Fibroblast of skin of back (primary cell): ENCODE measurements around the gene XCL1.
"Not testable (repeated sequence)": the region's sequence is repeated elsewhere in the genome, so short reads cannot be mapped to it uniquely, and the experiment has no call there.

Experiments
- DNase-seq: peaks from one replicate; pipeline ENCODE4 v3.0.0-alpha.2; 2013

The XCL1 gene

DNA sequence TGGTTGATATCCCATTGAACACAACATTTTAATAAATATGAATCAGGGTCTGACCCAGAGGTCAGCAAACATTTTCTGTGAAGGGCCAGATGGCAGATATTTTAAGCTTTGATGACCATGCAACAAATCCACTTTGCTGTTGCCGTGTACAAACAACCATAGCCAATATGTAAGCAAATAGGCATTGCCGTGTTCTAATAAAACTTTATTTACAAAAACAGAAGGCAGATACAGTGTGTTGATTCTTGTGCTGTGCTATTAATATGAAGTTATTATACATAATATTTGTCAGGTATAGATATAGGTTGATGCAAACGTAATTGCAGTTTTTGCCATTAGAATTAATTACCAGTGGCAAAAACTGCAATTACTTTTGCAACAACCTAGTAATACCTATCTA, 8.8 kb upstream of the XCL1 start:
- DNase-seq, result no peak

DNA sequence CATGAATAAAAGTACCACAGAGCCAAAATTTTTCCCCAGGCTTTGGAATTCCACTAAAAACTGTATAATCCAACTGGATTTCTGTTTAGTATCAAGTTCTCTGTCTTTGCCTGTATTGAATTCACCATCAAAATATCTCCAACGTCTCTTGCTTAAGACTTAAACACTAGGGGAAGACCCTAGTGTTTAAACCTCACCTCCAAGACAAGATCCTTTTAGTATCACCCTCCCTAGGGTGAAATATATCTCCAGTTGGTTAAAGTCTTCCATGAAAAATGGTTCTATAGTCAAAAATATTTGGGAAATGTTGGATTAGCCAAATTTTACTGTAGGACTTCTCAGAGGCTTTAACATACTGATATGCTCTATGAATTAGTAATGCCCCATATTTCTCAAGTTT, 8.1 kb upstream of the XCL1 start:
- DNase-seq, result no peak

DNA sequence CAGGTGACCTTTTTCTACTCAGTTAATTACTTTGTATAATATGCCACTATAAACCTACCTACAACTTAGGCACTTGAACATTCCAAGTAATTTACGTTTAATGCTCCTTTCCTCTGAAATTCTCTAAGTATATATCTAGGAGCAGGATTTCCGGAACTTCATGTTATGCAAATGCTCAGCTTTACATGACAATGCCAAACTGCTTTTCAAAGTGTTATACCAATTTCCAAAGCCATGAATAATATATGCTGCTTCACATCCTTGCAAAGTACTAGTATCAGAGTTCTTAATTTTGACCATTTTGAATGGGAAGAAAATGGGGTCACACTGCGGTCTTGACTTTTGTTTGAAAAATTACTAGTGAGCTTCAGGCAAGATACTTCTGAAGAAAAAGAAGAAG, 5.8 kb upstream of the XCL1 start:
- no peak for DNase-seq

DNA sequence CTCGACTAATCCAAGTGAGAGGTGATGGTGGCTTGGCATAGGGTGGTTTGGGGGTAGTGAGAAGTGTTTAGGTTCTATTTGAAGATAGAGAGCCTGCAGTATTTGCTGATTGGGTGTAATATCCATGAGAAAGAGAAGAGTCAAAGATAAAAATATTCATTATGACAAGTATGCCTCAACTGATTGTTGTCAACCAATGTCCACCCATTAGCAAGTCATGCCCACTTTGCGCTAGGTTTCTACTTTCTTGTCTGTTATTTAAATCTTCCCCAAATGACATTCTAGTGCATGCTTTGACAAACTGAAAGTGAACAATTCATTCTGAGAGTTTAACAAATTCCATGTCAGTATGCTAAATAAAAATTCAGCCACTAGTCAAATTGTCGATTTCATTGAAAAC, 3.8 kb upstream of the XCL1 start:
- no peak for DNase-seq

- peak; percentile 38 for DNase-seq
Observed at GRCh38 chr1:168574234-168574633, 2.2 kb upstream of the XCL1 start.

DNA sequence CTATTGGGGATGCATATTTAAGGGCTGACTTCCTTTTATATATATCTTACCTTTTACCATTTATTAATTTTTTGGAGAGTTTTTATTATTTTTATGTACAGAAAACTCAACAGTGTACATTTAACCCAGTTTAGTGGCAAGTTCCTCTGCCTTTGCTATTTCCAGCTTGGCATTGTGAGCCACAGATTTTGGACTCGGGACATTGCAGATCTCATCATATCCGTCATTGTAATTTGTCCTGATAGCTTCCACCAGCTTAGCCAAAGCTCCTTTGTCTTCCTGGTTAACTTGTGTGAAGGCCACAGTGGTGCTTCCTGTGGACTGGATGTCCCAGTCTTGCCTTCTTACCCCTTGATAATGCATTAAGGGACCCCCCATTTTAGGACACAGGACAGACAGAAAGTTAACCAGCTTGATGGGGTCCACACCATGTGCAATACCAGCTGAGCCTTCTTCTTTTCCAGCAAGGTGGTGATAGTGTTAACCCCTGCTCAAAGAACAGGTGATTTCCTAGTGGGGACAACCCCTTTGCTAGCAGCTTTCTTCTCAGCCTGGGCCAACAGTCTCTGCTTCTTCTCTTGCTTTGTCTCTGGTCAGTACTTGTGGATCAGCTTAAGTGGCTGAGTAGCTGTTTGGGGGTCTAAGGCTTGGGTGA, 2.3 kb downstream of the XCL1 start:
- not testable (repeated sequence) for DNase-seq

- not testable (repeated sequence) for DNase-seq
Observed at GRCh38 chr1:168580290-168580689, 3.9 kb downstream of the XCL1 start.

DNA sequence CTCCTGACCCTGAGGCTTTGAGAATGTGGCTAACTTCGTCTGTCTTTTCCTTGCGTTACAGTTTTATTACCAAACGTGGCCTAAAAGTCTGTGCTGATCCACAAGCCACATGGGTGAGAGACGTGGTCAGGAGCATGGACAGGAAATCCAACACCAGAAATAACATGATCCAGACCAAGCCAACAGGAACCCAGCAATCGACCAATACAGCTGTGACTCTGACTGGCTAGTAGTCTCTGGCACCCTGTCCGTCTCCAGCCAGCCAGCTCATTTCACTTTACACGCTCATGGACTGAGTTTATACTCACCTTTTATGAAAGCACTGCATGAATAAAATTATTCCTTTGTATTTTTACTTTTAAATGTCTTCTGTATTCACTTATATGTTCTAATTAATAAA, 4.6 kb downstream of the XCL1 start:
- DNase-seq, result not testable (repeated sequence)

DNA sequence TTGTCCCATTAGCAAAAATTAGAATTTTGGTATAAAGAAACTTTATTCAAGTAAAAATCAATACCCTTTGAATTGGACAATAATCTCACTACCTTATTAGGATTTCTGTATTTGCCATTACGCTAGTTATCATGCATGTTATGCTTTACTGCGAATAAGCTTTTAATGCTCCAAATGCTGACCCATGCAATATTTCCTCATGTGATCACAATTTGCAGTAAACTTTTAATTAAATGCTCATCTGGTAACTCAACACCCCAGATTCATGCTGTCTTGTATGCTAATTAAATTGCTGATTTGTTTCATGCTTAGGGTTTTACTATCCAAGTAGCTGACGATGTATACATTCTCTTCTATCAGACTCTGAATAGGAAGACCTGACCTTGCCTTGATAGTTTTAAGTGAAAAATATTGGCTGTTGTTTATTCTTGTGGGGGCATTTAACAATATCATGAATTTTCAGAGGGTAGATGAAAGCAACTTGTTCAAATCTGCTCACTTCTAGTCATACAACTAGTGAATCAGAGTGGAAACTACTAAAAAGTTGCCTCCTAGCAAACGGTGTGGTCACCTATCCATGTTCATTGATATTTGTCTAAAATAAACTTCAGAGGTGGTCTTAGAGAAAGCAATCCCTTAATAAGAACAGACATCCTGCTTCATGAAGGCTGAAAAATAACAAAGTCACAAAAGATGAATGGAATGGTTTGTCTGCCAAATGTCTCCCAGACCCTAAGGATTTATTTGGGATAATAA, 5.6 kb downstream of the XCL1 start:
- DNase-seq, result no peak

DNA sequence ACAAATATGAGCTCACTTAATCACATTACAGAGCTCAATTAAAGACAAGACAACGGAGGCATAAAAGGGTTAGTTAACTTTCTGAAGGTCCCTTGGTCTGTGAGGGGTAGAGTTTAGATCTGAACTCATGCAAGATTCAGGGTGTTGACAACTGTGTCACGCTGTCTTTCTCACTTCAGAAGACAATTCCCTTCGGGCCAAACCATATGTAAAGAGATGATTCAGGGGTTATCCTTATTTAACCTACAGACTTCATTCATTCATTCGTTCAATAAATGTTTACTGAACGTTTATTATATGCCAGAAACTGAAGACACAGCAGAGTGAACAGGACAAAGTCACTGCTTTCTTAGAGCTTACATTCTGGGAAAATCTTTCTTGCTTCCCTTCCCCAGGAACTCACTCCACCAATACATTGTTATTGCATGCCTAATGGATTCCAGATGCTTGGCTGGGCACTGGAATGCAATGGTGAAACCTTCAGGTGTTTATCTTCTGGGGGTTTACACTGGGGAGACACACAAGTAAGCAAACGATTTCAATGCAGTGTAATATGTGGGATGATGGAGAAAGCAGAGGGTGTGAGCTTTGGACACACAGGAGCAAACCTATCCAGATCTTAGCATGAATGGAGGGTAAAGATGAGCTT, 6.4 kb downstream of the XCL1 start:
- peak; percentile 48 for DNase-seq

DNA sequence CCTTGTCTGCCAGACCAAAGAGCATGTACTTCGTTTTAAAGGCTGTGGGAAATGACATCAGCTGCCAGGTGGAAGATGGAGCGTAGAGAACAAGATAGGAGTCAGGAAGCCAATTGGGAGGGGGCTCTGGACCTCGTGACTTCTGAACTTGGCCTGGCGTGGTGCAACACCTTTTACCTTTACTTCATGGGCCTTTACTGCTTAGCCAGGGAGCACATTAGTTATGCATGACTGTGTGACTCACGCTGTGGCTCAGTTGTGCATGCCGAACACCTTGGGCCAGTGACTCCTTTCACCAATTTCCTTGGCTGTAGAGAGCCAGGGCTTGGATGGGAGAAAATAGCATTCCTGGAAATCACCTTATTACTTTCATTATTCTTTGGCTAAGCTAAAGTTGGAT, 7.2 kb downstream of the XCL1 start:
- DNase-seq, result no peak

GRCh38 chr1:168585191-168585590, 8.8 kb downstream of the XCL1 start:
- DNase-seq, result peak; percentile 67

DNA sequence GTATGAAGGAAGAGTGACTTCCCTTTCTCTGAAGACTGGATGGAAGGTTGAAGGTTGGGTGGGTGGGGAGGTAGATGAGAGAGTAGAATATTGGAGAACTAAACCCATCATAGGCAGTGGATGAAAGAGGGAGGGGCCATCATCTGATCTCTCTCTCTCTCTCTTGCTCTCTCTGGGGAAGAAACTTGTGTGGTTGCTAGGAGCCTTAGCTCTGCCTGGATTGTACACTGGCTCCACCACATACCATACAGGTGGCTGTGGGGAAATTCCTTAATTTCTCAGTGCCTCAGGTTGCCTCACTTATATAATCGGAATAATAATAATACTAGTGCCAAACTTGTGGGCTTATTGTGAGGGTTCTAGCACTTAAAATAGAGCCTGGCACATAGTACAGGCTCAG, 9.5 kb downstream of the XCL1 start:
- no peak for DNase-seq

DNA sequence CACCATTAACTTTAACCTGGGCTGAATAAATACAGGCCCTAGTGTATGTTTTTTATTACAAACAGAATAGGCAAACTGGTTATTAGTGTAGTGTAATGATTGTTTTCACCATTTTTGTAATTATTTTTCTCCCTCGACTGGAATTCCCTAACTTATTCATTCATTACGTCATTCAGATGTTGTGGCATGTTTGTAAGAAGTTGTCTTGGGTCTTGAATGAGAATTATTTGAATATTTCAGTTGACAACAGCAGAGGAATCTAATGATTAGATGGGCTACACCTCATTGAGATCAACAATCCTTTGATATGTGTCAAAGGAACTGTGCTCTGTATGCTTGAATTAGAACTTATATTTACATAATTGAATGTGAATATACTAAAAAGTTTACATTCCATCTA, 12.8 kb downstream of the XCL1 start:
- no peak for DNase-seq

- no peak for DNase-seq
Observed at GRCh38 chr1:168591066-168591465, 14.7 kb downstream of the XCL1 start.

GRCh38 chr1:168591641-168592250, 15.3 kb downstream of the XCL1 start:
- no peak for DNase-seq

- DNase-seq, result not testable (repeated sequence)
Observed at GRCh38 chr1:168595403-168595802, 19.0 kb downstream of the XCL1 start.

- no peak for DNase-seq
Observed at GRCh38 chr1:168598125-168598524, 21.7 kb downstream of the XCL1 start.

DNA sequence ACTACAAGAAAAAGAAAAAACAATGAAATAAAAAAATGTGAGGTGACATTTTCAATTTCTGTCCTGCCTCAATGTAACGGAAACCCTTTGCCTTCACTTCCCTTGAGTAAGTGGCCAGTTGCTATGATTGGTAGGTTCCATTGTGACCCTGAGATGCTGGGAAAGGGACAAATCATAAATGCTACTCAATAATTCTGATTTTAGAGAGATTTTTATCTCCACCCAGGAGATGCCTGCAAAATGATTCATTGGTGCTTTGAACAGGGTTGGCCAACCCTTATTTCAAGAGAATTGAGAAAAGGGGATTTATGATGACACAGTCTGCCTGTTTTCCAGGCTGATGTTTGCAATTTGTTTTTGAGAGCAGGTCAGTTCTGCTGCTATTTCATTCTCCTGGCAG, 22.5 kb downstream of the XCL1 start:
- DNase-seq, result no peak

GRCh38 chr1:168599641-168600040, 23.2 kb downstream of the XCL1 start:
- no peak for DNase-seq

DNA sequence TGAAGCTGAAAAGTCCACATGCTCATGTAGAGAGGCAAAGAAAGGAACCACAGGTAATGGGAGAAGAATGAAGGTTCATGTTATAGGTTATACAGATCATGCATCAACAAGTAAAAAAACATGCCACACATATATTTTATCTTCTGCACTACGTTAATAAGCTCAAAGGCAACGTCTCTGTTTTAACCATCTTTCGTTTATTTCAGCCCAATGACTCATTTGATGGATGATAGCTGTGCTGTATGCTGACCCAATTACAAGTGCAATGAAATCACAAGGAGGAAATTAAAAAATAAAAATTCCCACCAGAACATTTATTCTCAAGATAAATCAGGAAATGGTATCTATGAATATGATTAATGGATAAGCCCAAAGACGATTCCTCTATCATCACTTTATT, 24.6 kb downstream of the XCL1 start:
- no peak for DNase-seq

DNA sequence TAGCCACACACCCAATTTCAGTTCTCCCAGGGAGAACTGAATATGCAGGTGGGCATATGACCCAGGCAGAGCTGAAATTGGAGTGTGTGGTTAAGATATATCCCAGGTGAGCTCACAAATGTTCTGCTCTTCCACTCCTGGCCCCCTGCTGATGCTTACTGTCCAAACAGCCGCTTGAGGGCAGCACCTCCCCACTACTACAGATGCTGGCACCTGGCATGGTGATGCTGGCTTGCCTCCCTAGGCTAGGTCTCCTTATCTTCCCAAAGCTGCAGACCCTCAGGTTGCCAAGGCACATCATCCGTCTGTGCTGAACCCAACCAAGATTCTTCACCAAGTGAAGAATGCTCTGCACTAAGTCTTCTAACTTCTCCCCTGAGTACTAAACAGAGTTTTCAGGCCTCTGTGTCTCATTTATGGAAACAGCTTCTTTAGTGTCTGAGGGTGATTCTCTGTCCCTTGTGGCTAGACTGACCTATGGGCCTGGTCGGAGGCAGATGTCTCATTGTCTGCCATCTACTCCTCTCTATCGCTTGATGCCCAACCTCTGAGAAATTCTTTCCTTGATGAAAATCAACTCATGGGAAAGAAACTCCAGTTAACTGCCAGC, 27.2 kb downstream of the XCL1 start:
- DNase-seq, result peak; percentile 53

GRCh38 chr1:168605443-168605842, 29.0 kb downstream of the XCL1 start:
- no peak for DNase-seq
